Fibroblast of skin of abdomen (primary cell): ENCODE data around the gene SLC43A1. TPM values are rescaled to one million over a fixed set of nuclear protein-coding genes. Genes with fewer than 3 reads are reported as not detected.
"Not testable (repeated sequence)": the region's sequence is repeated elsewhere in the genome, so short reads cannot be mapped to it uniquely, and the experiment has no call there.

Experiments
- DNase-seq: peaks from one replicate; pipeline ENCODE4 v3.0.0-alpha.2; 2013
- polyA plus RNA-seq, 2 experiments: library from polyadenylated mRNA; unstranded; fragments of 120-200 nt; gene quantifications; one replicate each; pipeline ENCODE4 v1.2.1, GENCODE V29; 2013; ENCODE audit not compliant: insufficient read length in 2 of 2

The SLC43A1 gene
- 10.5 TPM for polyA plus RNA-seq (2013, experiment 1 of 2; ENCODE audit: insufficient read length)
- 11.7 TPM for polyA plus RNA-seq (2013, experiment 2 of 2; ENCODE audit: insufficient read length)

- DNase-seq = peak; percentile 59
These were observed at the start of gene SLC43A1 for GRCh38 chr11:57515332-57516060. SLC43A1 (minus strand) TSS chr11:57515702; CDS start chr11:57514111, 1,591 bp downstream.

GRCh38 chr11:57562596-57562995 lies 47.1 kb upstream of the SLC43A1 start:
- DNase-seq = no peak

GRCh38 chr11:57560146-57560545 lies 44.6 kb upstream of the SLC43A1 start:
- no peak for DNase-seq

GRCh38 chr11:57556041-57556440 lies 40.5 kb upstream of the SLC43A1 start:
- no peak for DNase-seq

GRCh38 chr11:57555393-57555792 lies 39.9 kb upstream of the SLC43A1 start:
- no peak for DNase-seq

GRCh38 chr11:57552479-57552878 lies 37.0 kb upstream of the SLC43A1 start:
- no peak for DNase-seq

- no peak for DNase-seq
These were observed 36.4 kb upstream of the SLC43A1 start for GRCh38 chr11:57551941-57552340.

GRCh38 chr11:57549983-57550382 lies 34.5 kb upstream of the SLC43A1 start:
- no peak for DNase-seq

- DNase-seq = no peak
These were observed 32.4 kb upstream of the SLC43A1 start for GRCh38 chr11:57547854-57548377.

GRCh38 chr11:57546869-57547475 lies 31.5 kb upstream of the SLC43A1 start:
- DNase-seq = peak; percentile 27

GRCh38 chr11:57546451-57546850 lies 30.9 kb upstream of the SLC43A1 start:
- no peak for DNase-seq

GRCh38 chr11:57545883-57546282 lies 30.4 kb upstream of the SLC43A1 start:
- no peak for DNase-seq

GRCh38 chr11:57544566-57544965 lies 29.1 kb upstream of the SLC43A1 start:
- DNase-seq = no peak

GRCh38 chr11:57543593-57543992 lies 28.1 kb upstream of the SLC43A1 start:
- no peak for DNase-seq

- DNase-seq = no peak
These were observed 27.1 kb upstream of the SLC43A1 start for GRCh38 chr11:57542582-57542981.

GRCh38 chr11:57541169-57541568 lies 25.7 kb upstream of the SLC43A1 start:
- no peak for DNase-seq

- DNase-seq = no peak
These were observed 23.8 kb upstream of the SLC43A1 start for GRCh38 chr11:57539342-57539741.

- DNase-seq = no peak
These were observed 21.6 kb upstream of the SLC43A1 start, which contains the start of gene SMTNL1 for GRCh38 chr11:57536947-57537619. SMTNL1 (plus strand) TSS chr11:57537595; CDS start chr11:57542643, 5,048 bp downstream.

- not testable (repeated sequence) for DNase-seq
These were observed 18.9 kb upstream of the SLC43A1 start for GRCh38 chr11:57534449-57534848.

GRCh38 chr11:57530596-57531507 lies 15.3 kb upstream of the SLC43A1 start, which contains the start of gene TIMM10:
TIMM10 (minus strand) TSS chr11:57530754; CDS start chr11:57530189, 565 bp downstream.
- peak; percentile 97 for DNase-seq

- DNase-seq = no peak
These were observed 14.7 kb upstream of the SLC43A1 start for GRCh38 chr11:57530215-57530595.

- no peak for DNase-seq
These were observed 13.5 kb upstream of the SLC43A1 start for GRCh38 chr11:57529012-57529411.
